HCT116 (cell line): ENCODE measurements around the gene FGFBP2. TPM values are rescaled to one million over a fixed set of nuclear protein-coding genes. Genes with fewer than 3 reads are reported as not detected.

Experiments used
- ATAC-seq: fragments of 200-7000 bp; cut with Tn5 transposase; 2 replicates; pipeline ENCODE4 v1.9.1; 2020; ENCODE audit warnings: mild to moderate bottlenecking, moderate library complexity
- BruUV-seq: library from RNA; stranded (reverse); fragments of 400-500 nt; replicated peaks from 2 replicates; lab custom pipeline; 2021; lab: Mats Ljungman, UMichigan
- CTCF ChIA-PET: fragments of 300-600 bp; sonication (Branson Sonifier 250); formaldehyde crosslinking; loops from one replicate; lab custom pipeline; 2021; ENCODE audit warnings: antibody characterized with exemption; lab: Charles Lee
- POLR2A ChIA-PET: fragments of 300-600, 350-600 bp; sonication (Branson Sonifier 250); formaldehyde crosslinking; loops from one replicate; lab custom pipeline; 2021; ENCODE audit warnings: antibody characterized with exemption; lab: Charles Lee
- RAD21 ChIA-PET, 2 experiments: fragments of 300-600 bp; sonication (Branson Sonifier 250); formaldehyde crosslinking; loops; one replicate each; lab custom pipeline; 2023; ENCODE audit warnings: low total read pairs in 2 of 2; ENCODE audit not compliant: uncharacterized antibody in 2 of 2, unreplicated experiment in 2 of 2, low non-redundant PET in 1 of 2; lab: Charles Lee
- DNase-seq: peaks from one replicate; pipeline ENCODE4 v3.0.0-alpha.2; 2010; ENCODE audit warnings: low read depth, low spot score
- H2AFZ ChIP-seq: fragments of 200-600 bp; shearing (Covaris generic), sonication (generic); 2 replicates; pipeline ENCODE4 v1.6.1; 2017; ENCODE audit warnings: low read depth, mixed run types, mixed read lengths, antibody characterized with exemption, low read length; ENCODE audit not compliant: poor library complexity, severe bottlenecking
- H3K27ac ChIP-seq: 2 replicates; pipeline ENCODE4 v1.5.1; 2012; ENCODE audit warnings: low read depth, low read length
- H3K27me3 ChIP-seq: fragments of 200-600 bp; sonication (generic); 2 replicates; pipeline ENCODE4 v1.6.1; 2016; ENCODE audit warnings: mixed run types, low read length, mixed read lengths; ENCODE audit not compliant: insufficient read depth
- H3K36me3 ChIP-seq, 2 experiments: fragments of 200-500 bp in 1 of 2; fragments of 200-600 bp in 1 of 2; sonication (Bioruptor generic) in 1 of 2; sonication (generic) in 1 of 2; 2 replicates each; pipeline versions ENCODE4 v1.5.1 to v1.6.1; 2014 to 2016; ENCODE audit warnings: low read length in 2 of 2, inconsistent platforms in 1 of 2, mixed read lengths in 1 of 2, mixed run types in 1 of 2; ENCODE audit not compliant: insufficient read depth in 2 of 2, control insufficient read depth in 1 of 2
- H3K4me1 ChIP-seq, 2 experiments: fragments of 200-600 bp in 1 of 2; sonication (generic) in 1 of 2; 2 replicates each; pipeline versions ENCODE4 v1.5.1 to v1.6.1; 2012 to 2017; ENCODE audit warnings: low read length in 2 of 2, inconsistent platforms in 1 of 2, mild to moderate bottlenecking in 1 of 2, mixed read lengths in 1 of 2, mixed run types in 1 of 2, moderate library complexity in 1 of 2; ENCODE audit not compliant: insufficient read depth in 2 of 2, control insufficient read depth in 1 of 2
- H3K4me2 ChIP-seq: fragments of 200-600 bp; sonication (generic); 2 replicates; pipeline ENCODE4 v1.6.1; 2017; ENCODE audit warnings: mixed run types, low read length, mixed read lengths
- H3K4me3 ChIP-seq, 2 experiments: fragments of 200-600 bp in 1 of 2; sonication (generic) in 1 of 2; replicated peaks in 1 of 2; 2 replicates each; pipeline ENCODE4 v1.5.1; 2011 to 2016; ENCODE audit warnings: low read length in 2 of 2, control low read depth in 1 of 2, low read depth in 1 of 2, mild to moderate bottlenecking in 1 of 2, mixed read lengths in 1 of 2, mixed run types in 1 of 2
- H3K79me2 ChIP-seq: fragments of 200-600 bp; sonication (generic); 2 replicates; pipeline ENCODE4 v1.6.1; 2017; ENCODE audit warnings: mild to moderate bottlenecking, mixed run types, low read length, moderate library complexity, mixed read lengths; ENCODE audit not compliant: insufficient read depth
- H3K9ac ChIP-seq: fragments of 200-600 bp; sonication (generic); 2 replicates; pipeline ENCODE4 v1.6.1; 2016; ENCODE audit warnings: low read length, mixed read lengths
- H3K9me2 ChIP-seq: fragments of 200-600 bp; sonication (generic), shearing (Covaris generic); 2 replicates; pipeline ENCODE4 v1.6.1; 2017; ENCODE audit warnings: mixed run types, mild to moderate bottlenecking, moderate library complexity; ENCODE audit not compliant: insufficient read depth
- H3K9me3 ChIP-seq, 2 experiments: fragments of 200-500 bp in 1 of 2; fragments of 200-600 bp in 1 of 2; sonication (Bioruptor generic) in 1 of 2; sonication (generic) in 1 of 2; 2 replicates each; pipeline ENCODE4 v1.6.1; 2014 to 2017; ENCODE audit warnings: low read length in 2 of 2, mixed read lengths in 2 of 2, inconsistent platforms in 1 of 2, low read depth in 1 of 2, mild to moderate bottlenecking in 1 of 2, mixed run types in 1 of 2, moderate library complexity in 1 of 2; ENCODE audit not compliant: control insufficient read depth in 1 of 2, insufficient read depth in 1 of 2
- H4K20me1 ChIP-seq: fragments of 200-600 bp; sonication (generic), shearing (Covaris generic); 2 replicates; pipeline ENCODE4 v1.6.1; 2017; ENCODE audit warnings: mixed run types, mild to moderate bottlenecking, moderate library complexity; ENCODE audit not compliant: insufficient read depth
- CTCF ChIP-seq, 3 experiments: fragments of 200-600 bp in 1 of 3; sonication (generic) in 1 of 3; IDR thresholded peaks in 2 of 3; conservative IDR thresholded peaks in 1 of 3; 2 replicates each; pipeline ENCODE4 v1.5.1; 2012 to 2017; ENCODE audit warnings: low read depth in 2 of 3, low read length in 2 of 3, antibody characterized with exemption in 1 of 3, borderline replicate concordance in 1 of 3, control low read depth in 1 of 3, mild to moderate bottlenecking in 1 of 3, mixed read lengths in 1 of 3, mixed run types in 1 of 3, moderate library complexity in 1 of 3; ENCODE audit not compliant: insufficient read depth in 1 of 3
- MAX ChIP-seq: IDR thresholded peaks from 2 replicates; pipeline ENCODE4 v1.6.1; 2012
- RAD21 ChIP-seq: IDR thresholded peaks from 2 replicates; pipeline ENCODE4 v1.6.1; 2012; ENCODE audit warnings: low read depth, mild to moderate bottlenecking
- REST ChIP-seq: IDR thresholded peaks from 2 replicates; pipeline ENCODE4 v1.6.1; 2012; ENCODE audit warnings: low read depth
- TCF7L2 ChIP-seq: IDR thresholded peaks from 2 replicates; pipeline ENCODE4 v1.7.0; 2011; ENCODE audit warnings: borderline replicate concordance, inconsistent platforms; ENCODE audit not compliant: insufficient read depth, insufficient read length; ENCODE audit errors: extremely low read depth
- ZNF274 ChIP-seq: fragments of 200-500 bp; sonication (Bioruptor generic); IDR thresholded peaks from 2 replicates; pipeline ENCODE4 v1.6.1; 2014; ENCODE audit warnings: mild to moderate bottlenecking, low read depth, low read length, inconsistent platforms
- intact Hi-C: fragments of 100-400 bp; cut with micrococcal nuclease; formaldehyde crosslinking; loops from 2 replicates; pipeline ENCODE4 v1.10.0; 2022
- total RNA-seq: library from RNA; stranded (reverse); gene quantifications from one replicate; pipeline ENCODE4 v1.2.1, GENCODE V29; 2021; ENCODE audit not compliant: unreplicated experiment

FGFBP2 gene
- total RNA-seq, 1 experiment from 2014 or later, result not detected

GRCh38 chr4:15955670-15956069 lies 7.3 kb downstream of the FGFBP2 start:
- Histone ChIP-seq H3K9me2 (no peaks in the 10 kb centered on the region), H3K9me3 (no peaks in the 10 kb centered on the region), H3K27me3 (no peaks in the 10 kb centered on the region), H3K9ac (no peak overlapping the region), H3K36me3 (no peaks in the 10 kb centered on the region), H4K20me1 (no peaks in the 10 kb centered on the region), H3K4me1 (peaks cover 0 to 7% of the 10 kb centered on the region in 2 experiments; a peak in 3 of 4 replicates), H3K4me2 (0 out of 2 replicates have a peak overlapping the region, but pooled peaks have one; percentile 14), H2AFZ (peak overlapping the region; percentile 24), H3K4me3 (no peak overlapping the region), H3K79me2 (no peaks in the 10 kb centered on the region), H3K27ac (no peak overlapping the region)
- ChIA-PET CTCF (interaction anchor here (0.9 to 2.4 kb wide), 28 partner anchors 9 to 483 kb away, joined by 3 to 261 read pairs (median 4); partner anchors contain the start of gene FGFBP1), POLR2A (interaction anchor here (1.0 to 1.6 kb wide), 3 partner anchors 49 to 477 kb away, joined by 3 to 19 read pairs (median 5); no protein-coding TSS in a partner anchor), RAD21 (interaction anchor here (0.5 to 2.0 kb wide), 17 partner anchors 45 to 476 kb away, joined by 3 to 72 read pairs (median 4); no protein-coding TSS in a partner anchor)
- no TSS peak for BruUV-seq
- DNase-seq, result peak; percentile 47
- intact Hi-C loops, result loop anchor here (1.0 kb wide), 4 partner anchors 73 to 476 kb away; no protein-coding TSS in a partner anchor
- TF ChIP-seq RAD21, result peak; percentile 59
- TF ChIP-seq CTCF (IDR thresholded peaks at IDR 0.05 in 2 of 3, conservative IDR thresholded peaks at IDR 0.05 in 1 of 3; ENCODE audit: borderline replicate concordance in 1 of 3, insufficient read depth in 1 of 3, low read depth in 2 of 3, low read length in 2 of 3), result peak; percentile 45 to 66 (median 60); a peak in 4 of 6 replicates
- no peak for TF ChIP-seq ZNF274
- TF ChIP-seq TCF7L2, result no peak
- no peak for TF ChIP-seq MAX
- TF ChIP-seq REST, result no peak
- ATAC-seq, result peak; percentile 82
